H1 (cell line): ENCODE results near the gene DRC1. TPM values are rescaled to one million over a fixed set of nuclear protein-coding genes. Genes with fewer than 3 reads are reported as not detected.

Source experiments
- CTCF ChIA-PET: fragments of 300-600 bp; sonication (Branson Sonifier 250); formaldehyde crosslinking; loops from one replicate; lab custom pipeline; 2021; ENCODE audit not compliant: partially characterized antibody; lab: Charles Lee
- POLR2A ChIA-PET: fragments of 300-600 bp; sonication (Branson Sonifier 250); formaldehyde crosslinking; loops from one replicate; lab custom pipeline; 2021; ENCODE audit warnings: inconsistent platforms; ENCODE audit not compliant: partially characterized antibody; lab: Charles Lee
- DNase-seq, 2 experiments: peaks; one replicate each; pipeline versions ENCODE4 v3.0.0 to v3.0.0-alpha.2; 2010 to 2022; ENCODE audit warnings: low spot score in 2 of 2, low read depth in 1 of 2, mixed read lengths in 1 of 2
- FAIRE-seq: peaks from 2 replicates; lab custom pipeline; 2011; peaks lifted over from hg19 to GRCh38; lab: Jason Lieb, UNC
- H2AFZ ChIP-seq: 2 replicates; pipeline ENCODE4 v1.8.1; 2012; ENCODE audit warnings: low read length, inconsistent platforms
- H2AK5ac ChIP-seq: 2 replicates; pipeline ENCODE4 v1.6.1; 2013; ENCODE audit warnings: low read depth, low read length
- H2BK120ac ChIP-seq: replicated peaks from 2 replicates; pipeline ENCODE3; 2013; ENCODE audit warnings: low read depth, low read length, inconsistent platforms
- H2BK12ac ChIP-seq: 2 replicates; pipeline ENCODE4 v1.6.1; 2013; ENCODE audit warnings: low read depth, low read length
- H2BK15ac ChIP-seq: 2 replicates; pipeline ENCODE4 v1.6.1; 2013; ENCODE audit warnings: low read length
- H2BK20ac ChIP-seq: 2 replicates; pipeline ENCODE4 v1.6.1; 2013; ENCODE audit warnings: low read length
- H2BK5ac ChIP-seq: 2 replicates; pipeline ENCODE4 v1.6.1; 2013; ENCODE audit warnings: low read depth, low read length
- H3K14ac ChIP-seq: 2 replicates; pipeline ENCODE4 v1.6.1; 2013; ENCODE audit warnings: inconsistent platforms; ENCODE audit not compliant: insufficient read length
- H3K18ac ChIP-seq: 2 replicates; pipeline ENCODE4 v1.6.1; 2013; ENCODE audit warnings: low read length; ENCODE audit errors: extremely low read depth
- H3K23ac ChIP-seq: 2 replicates; pipeline ENCODE4 v1.6.1; 2013; ENCODE audit warnings: inconsistent platforms; ENCODE audit not compliant: insufficient read length
- H3K23me2 ChIP-seq: 2 replicates; pipeline ENCODE4 v1.6.1; 2013; ENCODE audit warnings: low read depth, low read length
- H3K27ac ChIP-seq: 2 replicates; pipeline ENCODE4 v1.6.1; 2011; ENCODE audit warnings: low read depth, low read length, inconsistent platforms
- H3K27me3 ChIP-seq, 4 experiments: replicated peaks in 1 of 4; 1 replicate in 1 of 4; 2 replicates in 3 of 4; pipeline versions ENCODE4 v1.6.1 to v1.8.1; 2011 to 2013; ENCODE audit warnings: low read length in 3 of 4, mild to moderate bottlenecking in 3 of 4, inconsistent platforms in 2 of 4, mixed read lengths in 2 of 4, moderate library complexity in 1 of 4; ENCODE audit not compliant: control insufficient read depth in 3 of 4, insufficient read depth in 3 of 4; ENCODE audit errors: extremely low read depth in 1 of 4
- H3K36me3 ChIP-seq, 4 experiments: 2 replicates each; pipeline versions ENCODE4 v1.6.1 to v1.8.1; 2011 to 2013; ENCODE audit warnings: mild to moderate bottlenecking in 4 of 4, low read length in 3 of 4, moderate library complexity in 2 of 4, control low read depth in 1 of 4, inconsistent platforms in 1 of 4; ENCODE audit not compliant: insufficient read depth in 4 of 4, control insufficient read depth in 2 of 4
- H3K4ac ChIP-seq: replicated peaks from 2 replicates; pipeline ENCODE3; 2013; ENCODE audit warnings: low read length, low read depth, mixed read lengths, inconsistent platforms; ENCODE audit not compliant: insufficient read length
- H3K4me1 ChIP-seq, 4 experiments: replicated peaks in 1 of 4; 1 replicate in 1 of 4; 2 replicates in 3 of 4; pipeline versions ENCODE4 v1.6.1 to v1.8.1; 2011 to 2013; ENCODE audit warnings: low read length in 3 of 4, inconsistent platforms in 2 of 4, mixed read lengths in 1 of 4; ENCODE audit not compliant: insufficient read depth in 4 of 4, control insufficient read depth in 3 of 4
- H3K4me2 ChIP-seq, 2 experiments: 2 replicates each; pipeline versions ENCODE4 v1.6.1 to v1.8.1; 2011 to 2013; ENCODE audit warnings: low read depth in 2 of 2, low read length in 2 of 2, control low read depth in 1 of 2, inconsistent platforms in 1 of 2, mild to moderate bottlenecking in 1 of 2; ENCODE audit not compliant: insufficient read depth in 1 of 2
- H3K4me3 ChIP-seq, 4 experiments: fragments of 200-600, 300-600 bp in 1 of 4; sonication (generic), shearing (Covaris generic), sonication (Bioruptor Twin) in 1 of 4; 2 replicates each; pipeline versions ENCODE4 v1.5.1 to v1.8.1; 2011 to 2016; ENCODE audit warnings: low read length in 4 of 4, low read depth in 3 of 4, control low read depth in 2 of 4, inconsistent platforms in 2 of 4, mild to moderate bottlenecking in 2 of 4, mixed read lengths in 1 of 4, moderate library complexity in 1 of 4; ENCODE audit not compliant: insufficient read depth in 2 of 4; ENCODE audit errors: extremely low read depth in 1 of 4
- H3K56ac ChIP-seq: replicated peaks from 2 replicates; pipeline ENCODE3; 2013; ENCODE audit warnings: low read depth, mild to moderate bottlenecking, mixed read lengths, low read length, inconsistent platforms; ENCODE audit not compliant: insufficient read length
- H3K79me1 ChIP-seq: 2 replicates; pipeline ENCODE4 v1.6.1; 2013; ENCODE audit warnings: low read depth, low read length, control low read depth
- H3K79me2 ChIP-seq, 2 experiments: 2 replicates each; pipeline versions ENCODE4 v1.6.1 to v1.8.1; 2012 to 2013; ENCODE audit warnings: low read length in 2 of 2, mild to moderate bottlenecking in 2 of 2, inconsistent platforms in 1 of 2; ENCODE audit not compliant: insufficient read depth in 2 of 2, control insufficient read depth in 1 of 2
- H3K9ac ChIP-seq, 4 experiments: replicated peaks in 1 of 4; 1 replicate in 1 of 4; 2 replicates in 3 of 4; pipeline versions ENCODE4 v1.6.1 to v1.8.1; 2011 to 2013; ENCODE audit warnings: low read depth in 3 of 4, low read length in 3 of 4, control low read depth in 2 of 4, mild to moderate bottlenecking in 2 of 4, moderate library complexity in 2 of 4, inconsistent platforms in 1 of 4; ENCODE audit errors: extremely low read depth in 1 of 4
- H3K9me3 ChIP-seq, 2 experiments: 2 replicates each; pipeline versions ENCODE4 v1.6.1 to v1.8.1; 2012 to 2013; ENCODE audit warnings: mild to moderate bottlenecking in 2 of 2, moderate library complexity in 2 of 2, control low read depth in 1 of 2, inconsistent platforms in 1 of 2, low read depth in 1 of 2, low read length in 1 of 2, mixed read lengths in 1 of 2; ENCODE audit not compliant: insufficient read depth in 2 of 2
- H4K20me1 ChIP-seq, 2 experiments: replicated peaks in 1 of 2; 2 replicates each; pipeline versions ENCODE3 to v1.8.1; 2011 to 2013; ENCODE audit warnings: inconsistent platforms in 2 of 2, low read length in 2 of 2, mild to moderate bottlenecking in 1 of 2; ENCODE audit not compliant: insufficient read depth in 2 of 2, control insufficient read depth in 1 of 2
- H4K5ac ChIP-seq: 2 replicates; pipeline ENCODE4 v1.6.1; 2013; ENCODE audit warnings: low read length, low read depth, mixed read lengths, inconsistent platforms; ENCODE audit not compliant: insufficient read length
- H4K8ac ChIP-seq: 2 replicates; pipeline ENCODE4 v1.8.0; 2013; ENCODE audit warnings: mild to moderate bottlenecking, moderate library complexity, low read length, inconsistent platforms; ENCODE audit not compliant: insufficient read depth; ENCODE audit errors: extremely low read depth
- H4K91ac ChIP-seq: replicated peaks from 2 replicates; pipeline ENCODE3; 2013; ENCODE audit warnings: low read length, mixed read lengths, inconsistent platforms; ENCODE audit not compliant: insufficient read length
- BACH1 ChIP-seq: IDR thresholded peaks from 2 replicates; pipeline ENCODE4 v1.6.1; 2012; ENCODE audit warnings: low read length, improper control_type of control experiment
- POLR2A ChIP-seq, 2 experiments: IDR thresholded peaks; 1 replicate in 1 of 2; 2 replicates in 1 of 2; pipeline ENCODE4 v1.6.1; 2011; ENCODE audit warnings: low read depth in 2 of 2, low read length in 2 of 2, mild to moderate bottlenecking in 2 of 2; ENCODE audit errors: control extremely low read depth in 1 of 2
- RBBP5 ChIP-seq: IDR thresholded peaks from 2 replicates; pipeline ENCODE4 v1.7.1; 2012; ENCODE audit warnings: low read depth, mild to moderate bottlenecking, inconsistent platforms, low read length, moderate library complexity, borderline replicate concordance
- SP1 ChIP-seq: IDR thresholded peaks from 2 replicates; pipeline ENCODE4 v1.6.1; 2011; ENCODE audit warnings: low read depth, low read length
- WGBS, 2 experiments: shearing (Covaris generic) in 1 of 2; methylation state at CpG; one replicate each; pipeline versions ENCODE4 v1.1.6 to v1.1.7; 2013 to 2015; ENCODE audit warnings: low lambda C conversion rate in 2 of 2, mixed read lengths in 2 of 2, inconsistent platforms in 1 of 2, low coverage in 1 of 2, missing lambda C conversion rate in 1 of 2; ENCODE audit not compliant: insufficient replicate concordance in 2 of 2, insufficient coverage in 1 of 2, insufficient read length in 1 of 2; ENCODE audit errors: extremely low coverage in 1 of 2, missing lambda C conversion rate in 1 of 2; 5-methylcytosine and 5-hydroxymethylcytosine counted together
- polyA plus RNA-seq, 7 experiments: library from polyadenylated mRNA; depleted of rRNA in 3 of 7; stranded (reverse) in 5 of 7; unstranded in 2 of 7; fragments of >200 nt in 5 of 7; fragments of 200-250 nt in 2 of 7; gene quantifications; 1 replicate in 5 of 7; 2 replicates in 1 of 7; 4 replicates in 1 of 7; pipeline versions ENCODE4 v1.2.1 to v1.2.3, GENCODE V29; 2011 to 2013; ENCODE audit warnings: missing spikeins in 2 of 7, mixed read lengths in 2 of 7
- total RNA-seq: library from RNA; stranded (reverse); fragmentation: NEBNext Ultra II Directional; extraction: Animal tissue kit (Norgen Biotek cat#: 25700); gene quantifications from 2 replicates; pipeline ENCODE4 v1.2.1, GENCODE V29; 2021

DRC1 gene
- total and polyA plus RNA-seq, 2 of the 8 experiments (the other 6 are each of a cell fraction or from before 2014, with no cell fraction given): 0.08 TPM; not detected in 1

DNA sequence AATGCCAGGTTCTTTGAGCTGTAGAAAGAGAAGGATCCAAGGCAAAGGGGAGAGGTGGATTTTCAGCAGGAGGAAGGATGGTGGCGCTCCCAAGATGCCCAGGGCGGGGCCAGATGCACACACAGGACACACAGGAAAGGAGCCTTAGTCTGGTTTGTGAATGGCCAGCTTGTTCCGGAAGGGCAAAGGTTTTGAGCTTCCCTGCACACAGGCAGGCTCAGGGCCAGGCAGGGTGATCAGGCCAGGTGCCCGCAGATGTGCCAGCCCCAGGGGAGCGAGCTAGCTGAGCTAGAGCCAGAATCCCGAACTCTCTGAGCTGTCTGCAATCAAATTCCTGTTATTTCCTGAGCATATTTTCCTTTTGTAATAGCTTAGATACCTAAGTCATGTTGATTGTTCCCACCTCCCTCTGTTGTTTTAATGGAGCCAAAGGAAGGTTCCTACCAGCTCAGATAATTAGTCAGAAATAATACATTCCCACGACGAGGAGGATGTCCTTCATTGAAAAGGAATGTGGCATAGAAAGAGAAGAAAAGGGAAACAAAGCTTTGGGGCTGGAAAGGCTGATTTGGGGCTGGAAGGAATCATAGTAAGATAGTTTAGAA is 89.9 kb downstream of the DRC1 start:
- Histone ChIP-seq H3K4me1 (peaks cover 2 to 5% (median 3%) of the 10 kb centered on the region in 4 experiments; a peak in 4 of 7 replicates), H3K79me1 (no peaks in the 10 kb centered on the region), H3K4ac (no peak overlapping the region), H3K27me3 (no peaks in the 10 kb centered on the region), H4K91ac (no peak overlapping the region), H4K20me1 (no peaks in the 10 kb centered on the region), H3K79me2 (no peaks in the 10 kb centered on the region), H3K18ac (no peak overlapping the region), H2BK20ac (no peak overlapping the region), H3K9me3 (no peaks in the 10 kb centered on the region), H2BK15ac (no peak overlapping the region), H4K8ac (no peak overlapping the region), H2AK5ac (no peak overlapping the region), H2BK120ac (no peak overlapping the region), H2BK12ac (no peak overlapping the region), H3K9ac (no peak overlapping the region), H3K23ac (no peak overlapping the region), H3K4me3 (no peak overlapping the region), H3K36me3 (no peaks in the 10 kb centered on the region), H2AFZ (no peak overlapping the region), H3K14ac (no peak overlapping the region), H2BK5ac (no peak overlapping the region), H3K23me2 (no peaks in the 10 kb centered on the region), H4K5ac (no peak overlapping the region), H3K4me2 (no peak overlapping the region), H3K27ac (no peak overlapping the region), H3K56ac (no peak overlapping the region)
- no peak for FAIRE-seq
- POLR2A ChIA-PET: interaction anchor here (1.6 kb wide), 1 partner anchor 10 kb away, joined by 5 read pairs; no protein-coding TSS in a partner anchor
- no peak for DNase-seq
- WGBS, 2 experiments: 88% methylated on average over 8 of the region's 8 CpGs; no CpG with 5 or more reads in 1 of the 2 experiments
- CTCF ChIA-PET: interaction anchor here (0.9 to 2.6 kb wide), 7 partner anchors 11 to 32 kb away, joined by 4 to 34 read pairs (median 5); no protein-coding TSS in a partner anchor
- TF ChIP-seq BACH1 (no peak), RBBP5 (no peak), SP1 (no peak), POLR2A (IDR thresholded peaks at IDR 0.05; ENCODE audit: control extremely low read depth in 1 of 2, low read depth in 2 of 2, low read length in 2 of 2) (no peak)
